Endometrial microvascular endothelial cells (primary cell): ENCODE results near the gene DDN. TPM values are rescaled to one million over a fixed set of nuclear protein-coding genes. Genes with fewer than 3 reads are reported as not detected.

Experiments used
- in situ Hi-C: cut with HindIII; loops from 2 replicates; pipeline ENCODE4 v1.10.0; 2017; ENCODE audit warnings: low sequenced_read_pairs, low pct_unique_long_range_greater_than_20kb; ENCODE audit errors: inconsistent ontology term
- total RNA-seq: library from RNA; depleted of rRNA; stranded (reverse); fragments of >200 nt; gene quantifications from one replicate; pipeline ENCODE4 v1.2.3, GENCODE V29; 2015; ENCODE audit errors: inconsistent ontology term

DDN gene
- total RNA-seq: 0.93 TPM

DNA sequence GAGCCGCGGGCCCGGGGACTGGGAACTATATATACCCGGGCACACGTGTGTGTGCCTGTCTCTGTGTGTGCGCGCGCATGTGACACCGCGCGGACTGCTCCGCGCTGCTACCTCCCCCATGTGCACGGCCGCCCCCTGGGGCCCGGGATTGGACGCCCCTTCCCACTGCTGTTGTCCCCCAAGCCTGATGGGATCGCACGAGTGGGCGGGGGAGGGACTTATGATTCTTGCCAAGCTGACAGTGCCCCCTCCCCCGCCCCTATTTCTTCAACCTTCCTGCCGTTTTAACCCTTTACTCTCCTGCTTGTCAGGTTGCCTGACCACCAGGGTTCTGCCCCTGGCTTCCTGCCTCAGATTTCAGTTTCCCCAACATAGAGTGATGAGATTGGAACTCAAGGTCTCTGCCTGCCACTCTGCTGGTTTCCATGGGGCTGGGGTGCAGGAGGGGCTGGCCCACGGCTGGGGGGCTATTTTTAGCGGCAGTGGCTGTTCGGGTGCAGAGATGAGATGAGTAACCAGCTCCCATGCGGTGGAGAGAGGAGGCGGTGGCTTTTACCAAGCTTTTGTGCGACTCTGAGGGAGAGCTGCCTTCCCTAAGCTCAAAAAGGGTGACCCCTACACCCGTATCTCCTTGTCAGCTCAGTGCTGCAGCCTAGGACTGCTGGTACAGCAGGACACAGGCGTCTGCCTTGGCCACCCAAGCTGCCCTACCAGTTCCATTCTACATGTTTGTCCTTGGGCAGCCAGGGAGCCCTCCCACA lies at the start of gene DDN:
TSS of gene DDN (minus strand) at position 5 of the 761 bp plus-strand sequence. CDS start 88 bp downstream, outside the sequence.
- in situ Hi-C loops: no loop called here

DNA sequence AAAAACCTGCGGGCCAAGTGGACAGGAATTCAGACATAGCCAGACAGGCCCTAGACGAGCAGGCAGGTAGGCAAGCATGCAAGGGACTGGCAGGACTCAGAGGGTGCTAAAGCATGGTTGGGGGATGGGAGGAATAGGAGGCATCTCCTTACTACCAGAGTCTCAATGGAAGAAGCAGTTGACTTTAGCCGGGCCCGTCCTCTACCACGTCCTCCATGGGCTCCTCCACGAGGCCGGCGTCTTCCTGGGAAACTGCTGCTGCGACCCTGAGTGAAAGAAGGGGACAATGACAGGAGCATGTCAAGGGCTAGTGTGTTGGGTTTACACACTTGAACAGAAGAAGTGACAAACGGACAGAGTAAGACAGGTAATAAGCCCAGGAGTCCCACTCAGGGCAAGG lies 49.8 kb upstream of the DDN start:
- in situ Hi-C loops: no loop called here

DNA sequence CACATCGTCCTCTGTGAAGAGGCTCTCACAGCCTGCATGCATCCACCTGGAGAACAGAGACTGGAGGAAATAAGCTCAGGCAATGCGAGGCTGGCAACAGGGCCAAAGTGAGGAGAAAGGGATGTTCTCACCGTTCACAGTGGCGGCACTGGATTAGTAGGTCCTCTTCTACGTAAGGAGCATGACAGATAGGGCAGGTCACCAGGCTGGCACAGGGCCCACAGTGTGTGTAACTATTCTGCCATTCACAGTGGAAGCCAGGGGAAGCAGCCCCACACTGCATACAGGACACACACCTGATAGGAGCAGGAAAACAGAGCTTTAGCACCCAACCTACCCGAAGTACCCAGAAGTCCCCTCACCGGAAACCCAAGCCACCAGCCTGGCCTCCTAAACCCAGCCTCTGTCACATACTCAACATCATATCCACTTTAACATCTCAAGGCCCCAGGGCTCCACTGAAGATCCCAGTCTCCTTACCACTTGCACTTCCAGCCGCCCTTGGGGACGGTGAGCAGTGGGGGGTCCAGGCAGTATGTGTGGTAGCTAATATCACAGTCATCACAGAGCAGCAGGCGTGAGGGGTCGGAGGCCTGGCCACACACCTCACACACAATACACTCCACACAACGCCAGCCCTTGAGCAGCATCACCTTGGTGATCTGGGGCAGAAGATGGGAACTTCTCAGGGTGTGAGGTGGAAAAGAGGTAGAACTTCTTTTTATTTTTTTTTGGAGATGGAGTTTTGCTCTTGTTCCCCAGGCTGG lies 47.1 kb upstream of the DDN start:
- in situ Hi-C loops: no loop called here

DNA sequence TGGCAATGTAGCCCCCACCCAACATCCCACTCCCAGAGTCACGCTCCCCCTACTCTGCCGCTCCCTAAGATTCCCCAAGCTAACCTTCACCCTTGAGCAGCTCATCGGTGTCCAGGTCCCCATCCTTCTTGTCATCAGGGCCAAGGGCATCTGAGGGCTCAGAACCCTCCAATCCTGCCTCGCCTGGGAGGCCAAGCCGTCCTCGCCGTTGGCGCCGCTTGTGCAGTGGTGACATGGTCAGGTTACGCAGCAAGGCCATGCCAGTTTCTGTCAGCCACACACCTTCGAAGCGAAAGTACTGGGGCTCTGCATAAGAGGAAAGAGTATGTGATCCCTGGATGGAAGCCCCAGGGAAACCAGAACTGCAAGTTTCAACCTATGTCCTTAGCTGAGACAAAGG lies 45.5 kb upstream of the DDN start:
- in situ Hi-C loops: no loop called here

GRCh38 chr12:49043856-49044258 lies 44.7 kb upstream of the DDN start:
- in situ Hi-C loops: no loop called here

DNA sequence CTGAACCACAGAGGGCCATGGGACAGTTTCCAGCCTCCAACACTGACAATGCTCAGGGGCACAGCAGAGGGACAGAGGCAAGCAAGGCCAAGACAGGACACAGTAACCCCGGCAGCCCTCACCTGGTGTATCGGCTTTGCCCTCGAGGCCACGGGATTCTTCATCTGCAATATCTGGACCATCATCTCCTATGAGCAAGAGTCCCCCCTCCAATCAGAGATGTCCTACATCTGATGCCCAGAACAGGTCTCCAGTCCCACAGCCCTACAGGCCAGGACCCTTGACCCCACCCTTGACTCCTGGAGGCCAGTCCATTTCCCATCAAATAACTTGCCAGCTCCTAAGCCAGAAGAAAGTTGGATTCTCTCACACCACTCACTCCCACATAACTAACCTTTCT lies 44.1 kb upstream of the DDN start:
- in situ Hi-C loops: no loop called here

GRCh38 chr12:49041881-49042484 lies 42.8 kb upstream of the DDN start:
- in situ Hi-C loops: no loop called here

DNA sequence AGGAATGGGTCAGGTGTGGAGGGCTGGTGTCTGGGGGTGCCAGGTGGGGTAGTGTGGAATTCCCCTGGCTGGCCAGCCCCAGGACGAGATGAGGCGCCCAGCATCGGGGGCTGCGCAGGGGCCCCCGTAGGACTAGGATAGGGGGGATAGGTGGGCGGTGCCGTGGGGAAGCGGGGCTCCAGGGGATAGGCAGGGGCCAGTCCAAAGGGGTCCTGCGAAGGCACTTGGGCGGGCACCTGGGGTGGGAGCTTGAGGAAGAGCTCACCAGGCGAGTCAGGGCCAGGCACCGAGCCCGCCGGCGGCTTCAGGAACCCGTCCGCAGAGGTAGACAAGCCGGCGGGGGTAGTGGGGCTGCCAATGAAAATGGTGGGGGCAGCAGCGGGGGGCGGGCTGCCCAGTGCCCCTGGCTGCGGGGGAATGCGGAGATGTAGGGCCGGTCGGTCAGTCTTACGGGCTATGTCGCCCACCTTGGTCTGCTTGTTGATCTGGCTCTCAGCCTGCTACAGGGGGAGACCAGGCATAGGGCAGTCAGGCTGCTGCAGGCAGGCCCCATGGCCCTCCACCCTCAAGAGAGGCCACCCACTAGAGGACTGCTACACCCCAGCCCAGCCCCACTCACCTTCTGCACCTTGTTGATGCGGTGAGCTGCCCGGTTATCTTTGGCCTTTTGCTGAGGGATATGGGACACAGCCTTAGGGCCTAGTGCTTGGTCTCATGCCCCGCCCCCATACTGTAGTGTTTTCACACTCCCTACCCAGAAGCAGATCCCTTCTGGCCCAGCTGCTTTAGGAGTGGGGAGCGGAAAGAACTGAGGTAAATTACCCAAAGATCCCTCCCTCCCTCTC lies 42.1 kb upstream of the DDN start:
- in situ Hi-C loops: no loop called here

DNA sequence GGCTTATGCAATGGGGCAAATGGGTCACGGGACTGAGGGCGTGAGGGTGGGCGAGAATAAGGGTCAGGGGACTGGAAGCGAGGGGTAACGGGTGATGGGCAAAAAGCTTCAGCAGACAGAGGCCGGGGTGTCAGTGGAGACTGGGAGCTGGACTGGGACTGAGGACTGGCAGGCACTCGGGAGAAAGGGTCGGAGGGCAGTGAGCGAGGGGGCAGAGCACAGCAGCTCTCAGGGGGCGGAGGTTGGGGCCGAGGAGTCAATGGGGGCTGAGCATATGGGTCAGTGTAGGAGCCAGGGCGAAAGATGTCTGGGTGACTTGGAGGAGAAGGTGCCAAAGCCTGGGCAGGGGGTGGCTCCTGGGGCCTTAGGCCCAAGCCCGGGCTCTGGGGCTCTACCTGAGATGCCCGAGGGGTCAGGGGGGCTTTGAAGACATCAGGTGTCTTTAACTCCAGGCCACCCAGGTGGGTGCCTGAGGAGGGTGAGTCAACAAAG lies 41.2 kb upstream of the DDN start:
- in situ Hi-C loops: no loop called here

DNA sequence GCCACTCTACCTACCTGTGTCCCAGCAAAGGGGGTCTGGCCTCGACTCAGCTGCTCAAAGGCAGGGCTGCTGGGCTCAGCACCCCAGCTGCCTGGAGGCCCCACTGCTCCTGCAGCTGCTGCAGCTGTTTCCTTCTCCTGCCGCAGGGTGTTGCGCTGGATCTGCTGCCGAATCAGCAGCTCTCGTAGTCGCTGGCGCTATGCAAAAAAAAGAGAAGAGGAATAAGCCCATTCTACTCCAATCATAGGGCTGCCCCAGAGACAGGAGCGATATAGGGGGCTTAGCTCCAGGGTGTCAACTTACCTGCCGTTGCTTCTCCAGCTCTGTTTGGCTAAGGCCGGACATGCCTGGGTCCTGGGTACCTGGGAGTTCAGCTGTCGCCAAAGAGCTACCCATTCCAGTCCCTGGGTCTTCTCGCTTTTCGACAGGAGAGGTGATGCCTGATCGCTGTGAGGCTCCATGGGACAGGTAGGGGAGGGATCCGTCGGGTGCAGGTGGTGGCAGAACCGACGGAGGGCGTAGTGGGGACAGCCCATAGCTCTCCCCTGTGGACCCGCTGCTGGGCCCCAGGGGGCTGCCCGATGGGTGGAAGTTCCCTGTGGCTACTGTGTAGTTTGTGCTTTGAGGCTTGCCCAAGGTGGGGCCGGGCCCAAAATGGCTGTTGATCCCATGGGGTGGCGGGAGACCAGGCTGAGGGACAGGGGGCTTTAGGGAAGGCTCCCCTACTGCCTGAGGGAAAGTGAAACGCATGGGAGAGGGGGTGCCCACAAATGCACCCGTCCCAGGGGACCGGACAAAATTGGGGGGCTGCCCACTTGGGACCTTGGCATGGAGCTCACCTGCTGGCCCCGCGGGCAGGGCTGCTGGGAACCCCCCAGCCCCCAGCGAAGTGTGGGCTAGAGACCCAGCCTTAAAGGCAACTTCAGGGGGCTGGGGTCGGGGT lies 40.5 kb upstream of the DDN start:
- in situ Hi-C loops: no loop called here

DNA sequence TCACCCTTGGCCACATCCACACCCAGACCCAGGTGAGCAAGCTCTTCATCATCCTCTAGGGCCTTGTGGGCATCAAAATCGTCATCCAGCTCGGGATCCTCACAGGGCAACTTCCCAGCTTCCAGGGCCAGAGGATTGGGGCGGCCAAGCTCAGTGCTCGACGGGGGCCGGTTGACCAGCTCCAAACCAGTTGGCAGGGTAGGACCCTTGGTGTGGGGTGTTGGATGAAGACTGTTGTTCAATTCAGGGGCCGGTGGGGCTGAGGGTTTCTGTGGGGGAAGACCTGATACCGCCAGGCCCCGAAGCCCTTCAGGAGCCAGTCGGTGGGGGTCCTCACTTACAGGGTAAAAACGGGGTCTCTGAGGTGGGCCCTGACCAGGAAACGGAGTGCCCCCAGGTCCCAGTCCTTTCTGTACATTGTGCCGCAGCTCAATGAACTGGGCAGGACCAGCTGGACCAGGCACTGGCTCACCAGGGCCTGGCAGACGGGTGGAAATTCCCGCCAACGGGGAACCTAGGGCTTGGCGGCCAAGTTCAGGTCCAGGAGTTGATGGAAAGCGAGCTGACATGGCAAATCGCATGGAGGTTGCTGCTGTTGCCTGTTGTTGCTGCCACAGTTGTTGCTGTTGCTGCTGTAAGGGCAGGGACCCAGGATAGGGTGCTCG lies 39.2 kb upstream of the DDN start:
- in situ Hi-C loops: no loop called here

GRCh38 chr12:49037947-49038237 lies 38.7 kb upstream of the DDN start:
- in situ Hi-C loops: no loop called here

DNA sequence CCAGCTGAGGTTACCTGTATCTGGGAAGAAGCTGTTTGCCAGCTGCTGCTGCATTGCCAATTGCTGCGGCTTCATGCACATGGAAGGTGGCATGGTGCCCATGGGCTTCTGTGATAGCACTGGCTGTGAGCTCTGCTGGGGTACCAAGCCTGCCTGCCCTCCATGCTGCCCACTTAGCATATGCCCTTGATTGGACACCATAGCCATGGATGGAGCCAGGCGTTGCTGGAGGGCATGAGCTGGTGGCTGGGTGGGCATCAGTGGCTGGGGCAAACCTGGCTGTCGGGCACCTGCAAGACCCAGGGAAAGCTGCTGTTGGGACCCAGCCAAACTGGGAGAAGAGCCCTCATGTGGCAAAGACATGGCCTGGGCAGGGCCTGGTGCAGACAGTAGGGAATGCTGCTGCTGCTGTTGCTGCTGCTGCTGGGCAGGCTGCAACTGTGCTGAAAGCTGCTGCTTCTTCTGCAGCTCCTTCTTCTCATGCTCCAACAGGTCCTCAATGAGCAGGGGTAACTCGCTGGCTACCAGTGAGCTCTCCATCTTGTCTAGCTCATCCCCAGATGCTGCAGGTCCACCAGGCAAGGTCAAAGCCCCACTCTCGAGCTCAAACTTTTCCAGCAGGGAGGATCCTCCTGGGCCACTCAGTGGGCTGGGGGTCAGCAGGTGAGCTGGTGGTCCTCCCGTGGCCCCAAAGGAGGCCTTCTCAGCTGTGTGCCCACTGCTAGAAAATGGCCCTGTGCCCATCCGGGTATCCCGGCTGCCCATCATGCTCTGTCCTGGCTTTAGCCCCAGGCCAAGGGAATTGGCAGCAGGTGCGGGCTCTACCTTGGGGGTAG lies 38.2 kb upstream of the DDN start:
- in situ Hi-C loops: no loop called here

DNA sequence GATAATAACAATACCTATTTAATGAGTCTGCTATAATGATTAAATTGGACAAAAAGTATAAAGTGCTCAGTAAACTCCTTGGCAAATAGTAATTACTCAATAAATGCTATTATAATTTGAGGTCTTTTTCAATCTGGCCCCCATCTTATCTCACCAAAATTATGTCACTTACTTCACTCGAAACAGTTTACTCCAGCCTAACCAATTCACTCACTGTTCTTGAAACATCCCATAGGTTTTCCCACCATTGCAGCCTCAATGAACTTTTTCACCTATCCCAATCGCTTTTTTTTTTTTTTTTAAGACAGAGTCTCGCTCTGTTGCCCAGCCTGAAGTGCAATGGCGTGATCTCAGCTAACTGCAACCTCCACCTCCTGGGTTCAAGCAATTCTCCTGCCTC lies 36.9 kb upstream of the DDN start:
- in situ Hi-C loops: no loop called here

- in situ Hi-C loops: no loop called here
Observed at GRCh38 chr12:49034286-49034622, 35.1 kb upstream of the DDN start.

- in situ Hi-C loops: no loop called here
Observed at GRCh38 chr12:49033611-49034285, 34.6 kb upstream of the DDN start.
